K562 (cell line): ENCODE data around the gene TSTD1. TPM values are rescaled to one million over a fixed set of nuclear protein-coding genes. Genes with fewer than 3 reads are reported as not detected.

Experiments used
- ARID1B ChIP-seq: fragments of 450-650 bp; IDR thresholded peaks from 2 replicates; pipeline ENCODE4 v1.6.1; 2016; ENCODE audit warnings: antibody characterized with exemption, mild to moderate bottlenecking, inconsistent platforms
- ARID3A ChIP-seq: IDR thresholded peaks from 2 replicates; pipeline ENCODE4 v1.6.1; 2012; ENCODE audit warnings: low read depth, low read length, improper control_type of control experiment, borderline replicate concordance
- BCOR ChIP-seq: fragments of 450-650 bp; IDR thresholded peaks from 2 replicates; pipeline ENCODE4 v1.6.1; 2016
- CBFA2T3 ChIP-seq: fragments of 450-650 bp; IDR thresholded peaks from 2 replicates; pipeline ENCODE4 v1.6.1; 2017
- CTCFL ChIP-seq: IDR thresholded peaks from 2 replicates; pipeline ENCODE4 v1.6.1; 2011; ENCODE audit warnings: borderline replicate concordance, low read depth, mild to moderate bottlenecking, moderate library complexity, low read length; ENCODE audit not compliant: insufficient read depth, poor library complexity, severe bottlenecking
- ELF2 ChIP-seq: fragments of 250-450 bp; sonication (Bioruptor Pico); IDR thresholded peaks from 2 replicates; pipeline ENCODE4 v1.5.0; 2021; ENCODE audit warnings: mild to moderate bottlenecking
- FOXA1 ChIP-seq: fragments of 450-650 bp; IDR thresholded peaks from 2 replicates; pipeline ENCODE4 v1.6.1; 2016; ENCODE audit warnings: mild to moderate bottlenecking, borderline replicate concordance
- HIVEP1 ChIP-seq: fragments of 250-450 bp; sonication (Bioruptor Pico); IDR thresholded peaks from 2 replicates; pipeline ENCODE4 v1.4.0; 2020; ENCODE audit warnings: mild to moderate bottlenecking
- ILK ChIP-seq: fragments of 450-650 bp; IDR thresholded peaks from 2 replicates; pipeline ENCODE4 v1.6.1; 2016; ENCODE audit warnings: missing genetic modification characterization, low read depth, mild to moderate bottlenecking, missing compliant biosample characterization, moderate library complexity, borderline replicate concordance
- JUNB ChIP-seq: fragments of 450-650 bp; formaldehyde crosslinking; conservative IDR thresholded peaks from 2 replicates; pipeline ENCODE4 v1.4.0; 2020; ENCODE audit warnings: mild to moderate bottlenecking
- KDM2B ChIP-seq: fragments of 250-450 bp; sonication (Bioruptor Pico); IDR thresholded peaks from 2 replicates; pipeline ENCODE4 v1.8.0; 2021; ENCODE audit warnings: mild to moderate bottlenecking, moderate library complexity
- PCBP2 ChIP-seq: fragments of 200-400 bp; formaldehyde crosslinking; IDR thresholded peaks from 2 replicates; pipeline ENCODE4 v1.6.1; 2018; ENCODE audit warnings: low read length, low read depth, mild to moderate bottlenecking, moderate library complexity; ENCODE audit not compliant: poor library complexity, severe bottlenecking
- TEAD4 ChIP-seq, 2 experiments: sonication (generic) in 1 of 2; formaldehyde crosslinking in 1 of 2; IDR thresholded peaks; 2 replicates each; pipeline versions ENCODE4 v1.6.1 to v1.8.0; 2012 to 2022; ENCODE audit warnings: borderline replicate concordance in 1 of 2, inconsistent platforms in 1 of 2, low read length in 1 of 2, mild to moderate bottlenecking in 1 of 2, missing genetic modification reagents in 1 of 2
- XRCC4 ChIP-seq: IDR thresholded peaks from one replicate; pipeline ENCODE4 v1.6.1; 2011; ENCODE audit not compliant: insufficient read depth, insufficient read length; ENCODE audit errors: extremely low read depth
- ZBTB9 ChIP-seq: fragments of 450-650 bp; formaldehyde crosslinking; IDR thresholded peaks from 2 replicates; pipeline ENCODE4 v1.4.0; 2020; ENCODE audit warnings: mild to moderate bottlenecking, moderate library complexity
- ZFX ChIP-seq: sonication (generic); formaldehyde crosslinking; IDR thresholded peaks from 2 replicates; pipeline ENCODE4 v1.8.0; 2022; ENCODE audit warnings: mild to moderate bottlenecking, missing genetic modification reagents, moderate library complexity
- ZNF133 ChIP-seq: fragments of 250-450 bp; sonication (Bioruptor Pico); IDR thresholded peaks from 2 replicates; pipeline ENCODE4 v1.4.0; 2020; ENCODE audit warnings: mild to moderate bottlenecking
- ZNF518B ChIP-seq: fragments of 250-450 bp; sonication (Bioruptor Pico); IDR thresholded peaks from 2 replicates; pipeline ENCODE4 v1.5.0; 2021; ENCODE audit warnings: mild to moderate bottlenecking, moderate library complexity
- polyA plus RNA-seq, 8 experiments: library from polyadenylated mRNA; depleted of rRNA in 4 of 8; stranded (reverse) in 5 of 8; unstranded in 3 of 8; fragments of >200 nt; fragmentation: Nextera tagmentation in 2 of 8; fragmentation: Illumina TruSeq in 1 of 8; extraction: Ambion mirVana in 2 of 8; extraction: Trizol in 1 of 8; gene quantifications; 2 replicates each; pipeline versions ENCODE4 v1.2.1 to v1.2.3, GENCODE V29; 2011 to 2014; ENCODE audit warnings: inconsistent platforms in 1 of 8, missing spikeins in 1 of 8
- total RNA-seq, 7 experiments: library from RNA; depleted of rRNA in 6 of 7; stranded (reverse); fragments of >200 nt in 6 of 7; fragmentation: Illumina TruSeq in 2 of 7; extraction: Trizol in 2 of 7; gene quantifications; 2 replicates each; pipeline versions ENCODE4 v1.2.1 to v1.2.3, GENCODE V29; 2011 to 2021; ENCODE audit warnings: low replicate concordance in 1 of 7

TSTD1 gene
- total and polyA plus RNA-seq, 9 of the 15 experiments (the other 6 are each of a cell fraction or from before 2014, with no cell fraction given), result 0.23 to 0.53 TPM; not detected in 7

GRCh38 chr1:161044908-161045735 is 6.4 kb upstream of the TSTD1 start (continued):
- TF ChIP-seq JUNB (no peak), ZFX (CRISPR knock-in tag) (peak; percentile 82; the same call in 1 of the 2 replicates), ARID3A (no peak), TEAD4 (IDR thresholded peaks at IDR 0.05; ENCODE audit: low read length) (no peak; the same call in 1 of the 2 replicates), TEAD4 (CRISPR knock-in tag; IDR thresholded peaks at IDR 0.05; ENCODE audit: borderline replicate concordance) (no peak), ZNF518B (CRISPR knock-in tag) (no peak), ZNF133 (CRISPR knock-in tag) (no peak), FOXA1 (no peak), CTCFL (no peak), KDM2B (no peak), ARID1B (0 out of 2 replicates have a peak, but pooled peaks have one; percentile 24), CBFA2T3 (no peak), ILK (tag) (no peak), ELF2 (CRISPR knock-in tag) (no peak), ZBTB9 (CRISPR knock-in tag) (no peak), XRCC4 (no peak), BCOR (no peak), PCBP2 (no peak), HIVEP1 (no peak)
